GM12874 (cell line): ENCODE measurements around the gene PRKAB1.

Experiments used
- TF ChIP-seq, protein P1 (sequence below): IDR thresholded peaks from 2 replicates; pipeline ENCODE4 v1.5.1; 2011; ENCODE audit warnings: low read depth, mild to moderate bottlenecking, control low read depth, low read length, moderate library complexity; ENCODE audit not compliant: insufficient read depth

PRKAB1 gene

DNA sequence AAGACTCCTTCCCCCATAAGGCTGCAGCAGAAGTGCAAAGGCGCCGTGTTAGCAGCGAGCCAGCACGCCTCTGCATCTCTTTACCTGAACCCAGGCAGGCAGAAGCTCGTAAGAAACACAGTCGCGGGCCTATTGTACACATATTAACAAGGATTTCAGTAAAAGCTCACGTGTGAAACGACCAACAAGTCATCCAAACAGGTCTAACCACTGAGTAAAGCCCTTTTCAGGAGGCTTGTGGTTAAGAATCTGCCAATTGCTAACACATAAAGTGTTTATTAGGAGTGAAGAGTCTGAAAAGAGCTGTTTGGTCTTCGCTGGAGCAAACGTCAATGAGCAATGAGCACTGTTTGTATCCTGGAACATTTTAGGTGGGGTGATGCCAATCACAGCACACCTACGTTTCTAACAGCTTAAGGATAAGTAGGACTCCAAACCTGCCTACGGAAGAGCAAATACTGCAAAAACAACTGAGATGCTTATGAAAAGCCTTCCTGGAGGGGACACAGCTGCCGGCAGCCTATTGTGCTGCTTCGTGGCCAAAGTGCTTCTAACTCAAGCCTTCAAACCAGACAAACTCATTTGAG, 43.1 kb downstream of the PRKAB1 start:
- TF ChIP-seq, protein P1, sequence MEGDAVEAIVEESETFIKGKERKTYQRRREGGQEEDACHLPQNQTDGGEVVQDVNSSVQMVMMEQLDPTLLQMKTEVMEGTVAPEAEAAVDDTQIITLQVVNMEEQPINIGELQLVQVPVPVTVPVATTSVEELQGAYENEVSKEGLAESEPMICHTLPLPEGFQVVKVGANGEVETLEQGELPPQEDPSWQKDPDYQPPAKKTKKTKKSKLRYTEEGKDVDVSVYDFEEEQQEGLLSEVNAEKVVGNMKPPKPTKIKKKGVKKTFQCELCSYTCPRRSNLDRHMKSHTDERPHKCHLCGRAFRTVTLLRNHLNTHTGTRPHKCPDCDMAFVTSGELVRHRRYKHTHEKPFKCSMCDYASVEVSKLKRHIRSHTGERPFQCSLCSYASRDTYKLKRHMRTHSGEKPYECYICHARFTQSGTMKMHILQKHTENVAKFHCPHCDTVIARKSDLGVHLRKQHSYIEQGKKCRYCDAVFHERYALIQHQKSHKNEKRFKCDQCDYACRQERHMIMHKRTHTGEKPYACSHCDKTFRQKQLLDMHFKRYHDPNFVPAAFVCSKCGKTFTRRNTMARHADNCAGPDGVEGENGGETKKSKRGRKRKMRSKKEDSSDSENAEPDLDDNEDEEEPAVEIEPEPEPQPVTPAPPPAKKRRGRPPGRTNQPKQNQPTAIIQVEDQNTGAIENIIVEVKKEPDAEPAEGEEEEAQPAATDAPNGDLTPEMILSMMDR = no peak

DNA sequence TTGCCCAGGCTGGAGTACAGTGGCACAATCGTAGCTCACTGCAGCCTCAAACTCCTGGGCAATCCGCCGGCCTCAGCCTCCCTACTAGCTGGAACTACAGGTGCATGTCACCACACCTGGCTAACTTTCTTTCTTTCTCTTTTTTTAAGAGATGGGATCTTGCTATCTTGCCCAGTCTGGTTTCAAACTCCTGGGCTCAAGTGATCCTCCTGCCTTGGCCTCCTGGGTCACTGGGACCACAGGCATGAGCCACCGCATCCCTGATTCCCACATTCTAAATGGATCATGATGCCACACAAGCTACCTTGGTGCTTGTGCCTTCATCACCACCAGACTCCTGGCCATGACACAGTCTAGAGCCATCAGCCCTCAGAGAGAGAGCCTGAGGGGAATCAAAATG, 43.8 kb downstream of the PRKAB1 start:
- TF ChIP-seq, protein P1 = no peak

DNA sequence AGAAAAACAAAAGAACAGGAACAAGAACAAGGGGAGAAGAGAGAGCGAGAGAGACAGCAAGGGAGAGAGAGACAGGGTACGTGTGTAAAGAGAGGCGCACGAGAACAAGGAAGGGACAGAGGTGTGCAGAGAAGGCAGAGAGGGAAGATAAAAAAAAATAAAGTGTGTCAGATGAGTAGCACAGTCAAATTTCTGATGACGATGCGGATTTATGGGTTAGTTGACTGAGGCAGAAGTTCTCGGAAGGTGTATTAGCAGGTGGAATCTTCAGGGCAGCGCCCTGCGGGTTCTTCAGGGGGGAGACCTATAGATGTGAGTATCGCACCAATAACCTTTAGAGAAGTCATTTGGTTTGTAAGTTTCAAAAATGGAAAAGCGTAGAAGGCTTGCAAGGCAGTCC, 44.8 kb downstream of the PRKAB1 start:
- TF ChIP-seq, protein P1 = no peak

DNA sequence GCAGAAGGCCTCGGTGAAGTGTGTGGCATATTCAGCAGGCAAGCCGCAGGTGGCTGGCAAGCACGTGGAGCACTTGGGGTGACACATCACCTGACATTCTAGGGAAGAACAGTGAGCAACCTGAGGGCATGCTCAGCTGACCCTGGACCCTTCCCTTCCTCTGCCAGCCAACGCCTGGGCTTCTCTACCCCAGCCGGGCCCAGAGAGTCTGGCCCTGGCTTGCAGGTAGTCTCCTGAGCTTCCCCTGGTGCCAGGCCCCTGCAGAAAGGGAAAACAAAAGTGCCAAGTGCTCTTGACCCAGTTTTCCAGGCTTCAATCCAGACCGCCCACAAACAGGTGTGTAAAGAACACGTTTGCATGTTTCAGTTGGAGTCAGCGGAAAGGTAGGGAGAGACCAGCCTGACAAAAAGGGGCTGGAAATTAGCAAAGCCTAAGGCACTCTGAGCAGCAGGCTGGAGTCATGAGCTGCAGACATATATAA, 45.7 kb downstream of the PRKAB1 start:
- TF ChIP-seq, protein P1 = no peak

DNA sequence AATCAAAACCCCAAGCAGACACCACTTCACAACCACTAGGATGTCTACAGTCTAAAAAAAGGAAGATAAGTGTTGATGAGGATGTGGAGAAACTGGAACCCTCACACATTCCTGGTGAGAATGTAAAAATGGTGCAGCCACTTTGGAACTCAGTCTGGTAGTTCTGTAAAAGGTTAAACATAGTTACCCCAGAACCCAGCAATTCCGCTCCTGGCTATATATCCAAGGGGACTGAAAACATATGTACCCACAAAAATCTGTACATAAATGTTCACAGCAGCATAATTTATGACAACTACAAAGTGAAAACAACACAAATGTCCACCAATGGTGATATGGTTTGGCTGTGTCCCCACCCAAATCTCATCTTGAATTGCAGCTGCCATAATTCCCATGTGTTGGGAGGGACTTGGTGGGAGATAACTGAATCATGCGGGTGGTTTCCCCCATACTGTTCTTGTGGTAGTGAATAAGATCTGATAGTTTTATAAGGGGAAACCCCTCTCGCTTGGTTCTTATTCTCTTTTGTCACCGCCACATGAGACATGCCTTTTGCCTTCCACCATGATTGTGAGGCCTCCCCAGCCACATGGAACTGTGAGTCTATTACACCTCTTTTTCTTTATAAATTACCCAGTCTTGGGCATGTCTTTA, 46.8 kb downstream of the PRKAB1 start:
- TF ChIP-seq, protein P1 = no peak

DNA sequence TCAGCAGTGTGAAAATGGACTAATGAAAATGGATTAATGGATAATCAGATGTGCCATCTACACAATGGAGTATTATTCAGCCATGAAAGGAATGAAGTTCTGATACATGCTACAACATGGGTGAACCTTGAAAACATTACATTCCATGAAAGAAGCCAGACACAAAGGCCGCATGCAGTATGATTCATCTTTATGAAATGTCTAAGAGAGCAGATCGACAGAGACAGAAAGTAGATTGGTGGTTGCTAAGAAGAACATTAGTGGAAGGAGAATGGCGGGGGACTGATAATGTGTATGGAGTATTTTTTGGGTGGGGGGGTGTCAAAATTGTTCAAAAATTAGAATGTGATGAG, 47.3 kb downstream of the PRKAB1 start:
- TF ChIP-seq, protein P1 = no peak

DNA sequence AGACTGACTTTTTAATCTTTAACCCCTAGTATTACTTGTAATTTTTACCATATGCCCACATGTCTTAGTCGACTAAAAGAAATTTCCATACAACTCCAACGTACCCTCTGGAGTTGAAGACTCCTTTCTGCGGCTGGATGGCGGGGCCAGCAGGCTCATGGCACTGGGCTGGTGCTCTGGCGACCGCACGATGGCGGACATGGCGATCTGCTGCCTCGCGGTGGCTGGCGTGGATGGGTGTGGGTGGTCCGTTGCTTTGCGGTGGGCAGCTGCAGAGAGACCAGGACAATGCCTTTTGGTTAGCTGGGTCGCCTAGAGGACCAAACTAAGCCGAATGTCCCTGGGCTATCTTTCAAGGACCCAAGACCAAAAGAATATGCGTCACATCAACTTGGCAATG, 50.2 kb downstream of the PRKAB1 start:
- TF ChIP-seq, protein P1 = no peak
